Measurements from ENCODE around the gene FBH1.

Gene FBH1

DNA sequence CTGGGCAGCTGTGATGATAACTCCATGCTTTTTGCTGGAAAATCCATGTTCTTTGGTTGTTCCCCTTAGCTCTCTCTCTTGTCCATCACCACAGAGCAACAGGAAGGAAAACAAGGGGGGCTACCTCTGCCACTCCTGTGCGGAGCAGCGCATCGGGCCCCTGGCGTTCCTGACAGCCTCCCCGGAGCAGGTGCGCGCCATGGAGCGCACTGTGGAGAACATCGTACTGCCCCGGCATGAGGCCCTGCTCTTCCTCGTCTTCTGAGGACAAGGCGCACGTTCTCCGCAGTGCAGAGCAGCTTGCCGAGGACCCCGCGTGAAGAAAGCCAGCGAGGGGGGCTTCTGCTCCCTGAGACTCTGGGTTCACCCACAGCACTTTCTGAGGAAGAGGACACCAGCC, 47.0 kb downstream of the FBH1 start:
- Histone ChIP-seq H3K27ac (ENCODE audit: low read length) (no peak overlapping the region), H3K9me3 (ENCODE audit: control insufficient read depth, insufficient read depth, low read length) (no peaks in the 10 kb centered on the region), H3K36me3 (ENCODE audit: control insufficient read depth, insufficient read depth, low read length) (peaks cover 17% of the 10 kb centered on the region), H3K4me1 (ENCODE audit: control insufficient read depth, insufficient read depth, low read length) (no peaks in the 10 kb centered on the region; the same call in 1 of the 2 replicates), H3K4me3 (ENCODE audit: low read length) (no peak overlapping the region), H3K27me3 (ENCODE audit: control insufficient read depth, insufficient read depth, low read length) (no peaks in the 10 kb centered on the region)
- DNase-seq (ENCODE audit: low read depth, low spot score) = no peak
- WGBS (ENCODE audit: insufficient coverage, insufficient read length) = no CpG with 5 or more reads among the region's 18 CpGs

GRCh38 chr10:5938291-5938690, 48.2 kb downstream of the FBH1 start:
- Histone ChIP-seq H3K9me3 (ENCODE audit: control insufficient read depth, insufficient read depth, low read length) (no peaks in the 10 kb centered on the region), H3K4me1 (ENCODE audit: control insufficient read depth, insufficient read depth, low read length) (no peaks in the 10 kb centered on the region; the same call in 1 of the 2 replicates), H3K36me3 (ENCODE audit: control insufficient read depth, insufficient read depth, low read length) (peaks cover 17% of the 10 kb centered on the region), H3K4me3 (ENCODE audit: low read length) (no peak overlapping the region), H3K27ac (ENCODE audit: low read length) (no peak overlapping the region), H3K27me3 (ENCODE audit: control insufficient read depth, insufficient read depth, low read length) (no peaks in the 10 kb centered on the region)
- no peak for DNase-seq (ENCODE audit: low read depth, low spot score)
- no CpG with 5 or more reads among the region's 12 CpGs for WGBS (ENCODE audit: insufficient coverage, insufficient read length)

- DNase-seq (ENCODE audit: low read depth, low spot score) = no peak
- H3K9me3 ChIP-seq (ENCODE audit: control insufficient read depth, insufficient read depth, low read length) = no peaks in the 10 kb centered on the region
- no CpG with 5 or more reads among the region's 6 CpGs for whole genome bisulfite sequencing (ENCODE audit: insufficient coverage, insufficient read length)
- peaks cover 3% of the 10 kb centered on the region; the same call in 1 of the 2 replicates for H3K4me1 ChIP-seq (ENCODE audit: control insufficient read depth, insufficient read depth, low read length)
- no peak overlapping the region for H3K4me3 ChIP-seq (ENCODE audit: low read length)
- H3K36me3 ChIP-seq (ENCODE audit: control insufficient read depth, insufficient read depth, low read length) = peaks cover 14% of the 10 kb centered on the region
- H3K27ac ChIP-seq (ENCODE audit: low read length) = no peak overlapping the region
- no peaks in the 10 kb centered on the region for H3K27me3 ChIP-seq (ENCODE audit: control insufficient read depth, insufficient read depth, low read length)
Measured at GRCh38 chr10:5940807-5941218, 50.8 kb downstream of the FBH1 start.

- no peaks in the 10 kb centered on the region for H3K27me3 ChIP-seq (ENCODE audit: control insufficient read depth, insufficient read depth, low read length)
- peaks cover 3% of the 10 kb centered on the region; the same call in 1 of the 2 replicates for H3K4me1 ChIP-seq (ENCODE audit: control insufficient read depth, insufficient read depth, low read length)
- H3K4me3 ChIP-seq (ENCODE audit: low read length) = no peak overlapping the region
- DNase-seq (ENCODE audit: low read depth, low spot score) = no peak
- peaks cover 9% of the 10 kb centered on the region for H3K36me3 ChIP-seq (ENCODE audit: control insufficient read depth, insufficient read depth, low read length)
- no peak overlapping the region for H3K27ac ChIP-seq (ENCODE audit: low read length)
- H3K9me3 ChIP-seq (ENCODE audit: control insufficient read depth, insufficient read depth, low read length) = no peaks in the 10 kb centered on the region
- WGBS (ENCODE audit: insufficient coverage, insufficient read length) = no CpG with 5 or more reads among the region's 7 CpGs
Measured at GRCh38 chr10:5941579-5941978, 51.5 kb downstream of the FBH1 start.

- no peak overlapping the region for H3K4me3 ChIP-seq (ENCODE audit: low read length)
- no peak overlapping the region for H3K27ac ChIP-seq (ENCODE audit: low read length)
- no peak for DNase-seq (ENCODE audit: low read depth, low spot score)
- WGBS (ENCODE audit: insufficient coverage, insufficient read length) = no CpG with 5 or more reads among the region's 13 CpGs
- peaks cover 3% of the 10 kb centered on the region; the same call in 1 of the 2 replicates for H3K4me1 ChIP-seq (ENCODE audit: control insufficient read depth, insufficient read depth, low read length)
- no peaks in the 10 kb centered on the region for H3K9me3 ChIP-seq (ENCODE audit: control insufficient read depth, insufficient read depth, low read length)
- no peaks in the 10 kb centered on the region for H3K27me3 ChIP-seq (ENCODE audit: control insufficient read depth, insufficient read depth, low read length)
- H3K36me3 ChIP-seq (ENCODE audit: control insufficient read depth, insufficient read depth, low read length) = peaks cover 6% of the 10 kb centered on the region; the same call in 1 of the 2 replicates
Measured at GRCh38 chr10:5942001-5942400, 52.0 kb downstream of the FBH1 start.

DNA sequence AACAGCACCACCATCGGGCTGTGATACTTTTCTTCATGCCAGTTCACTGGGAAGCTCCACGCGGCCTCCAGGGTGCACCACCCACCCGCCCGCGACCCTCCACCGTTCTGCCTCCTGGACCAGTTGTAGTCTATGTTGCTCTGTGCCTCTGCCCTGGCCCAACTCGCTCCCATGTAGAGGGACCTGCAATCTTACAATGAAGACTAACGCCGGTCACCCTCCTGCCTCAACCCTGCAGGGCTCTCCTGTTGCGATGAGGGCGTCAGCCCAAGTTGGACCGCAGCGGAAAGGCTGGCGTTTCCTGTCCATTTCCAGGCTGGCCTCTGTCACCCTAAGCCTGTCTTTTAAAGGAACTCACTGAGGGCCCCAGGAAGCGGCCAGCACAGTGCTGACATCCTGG, 52.4 kb downstream of the FBH1 start:
- H3K4me1 ChIP-seq (ENCODE audit: control insufficient read depth, insufficient read depth, low read length) = peaks cover 3% of the 10 kb centered on the region; the same call in 1 of the 2 replicates
- peaks cover 3% of the 10 kb centered on the region; the same call in 1 of the 2 replicates for H3K36me3 ChIP-seq (ENCODE audit: control insufficient read depth, insufficient read depth, low read length)
- no peak overlapping the region for H3K27ac ChIP-seq (ENCODE audit: low read length)
- no peak overlapping the region for H3K4me3 ChIP-seq (ENCODE audit: low read length)
- no CpG with 5 or more reads among the region's 16 CpGs for WGBS (ENCODE audit: insufficient coverage, insufficient read length)
- DNase-seq (ENCODE audit: low read depth, low spot score) = no peak
- no peaks in the 10 kb centered on the region for H3K9me3 ChIP-seq (ENCODE audit: control insufficient read depth, insufficient read depth, low read length)
- H3K27me3 ChIP-seq (ENCODE audit: control insufficient read depth, insufficient read depth, low read length) = no peaks in the 10 kb centered on the region

DNA sequence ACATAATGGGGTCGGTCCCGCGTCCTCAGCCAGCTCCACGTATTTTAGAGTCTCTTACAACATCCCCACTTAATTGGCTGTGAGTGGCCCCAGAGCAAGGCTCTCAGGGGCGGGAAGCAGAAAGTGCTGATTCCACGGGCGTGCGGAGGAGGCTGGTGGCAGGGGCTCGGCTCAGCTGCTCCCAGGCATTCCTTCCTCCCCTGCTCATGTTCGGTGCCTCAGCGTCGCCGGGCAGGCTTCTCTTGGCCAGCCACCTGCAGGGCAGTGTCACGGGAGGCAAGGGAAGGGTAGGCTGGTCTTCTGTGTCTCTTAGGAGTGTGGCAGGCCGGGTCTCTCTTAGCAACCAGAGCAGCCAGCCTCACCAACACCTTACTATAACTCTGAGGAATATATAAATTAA, 53.5 kb downstream of the FBH1 start:
- H3K4me3 ChIP-seq (ENCODE audit: low read length) = no peak overlapping the region
- H3K27ac ChIP-seq (ENCODE audit: low read length) = no peak overlapping the region
- H3K4me1 ChIP-seq (ENCODE audit: control insufficient read depth, insufficient read depth, low read length) = peaks cover 3% of the 10 kb centered on the region; the same call in 1 of the 2 replicates
- H3K9me3 ChIP-seq (ENCODE audit: control insufficient read depth, insufficient read depth, low read length) = no peaks in the 10 kb centered on the region
- H3K27me3 ChIP-seq (ENCODE audit: control insufficient read depth, insufficient read depth, low read length) = no peaks in the 10 kb centered on the region
- H3K36me3 ChIP-seq (ENCODE audit: control insufficient read depth, insufficient read depth, low read length) = no peaks in the 10 kb centered on the region
- DNase-seq (ENCODE audit: low read depth, low spot score) = no peak
- no CpG with 5 or more reads among the region's 15 CpGs for WGBS (ENCODE audit: insufficient coverage, insufficient read length)

GRCh38 chr10:5944389-5945189, 54.5 kb downstream of the FBH1 start:
- Histone ChIP-seq H3K4me1 (ENCODE audit: control insufficient read depth, insufficient read depth, low read length) (peaks cover 3% of the 10 kb centered on the region; the same call in 1 of the 2 replicates), H3K36me3 (ENCODE audit: control insufficient read depth, insufficient read depth, low read length) (no peaks in the 10 kb centered on the region), H3K9me3 (ENCODE audit: control insufficient read depth, insufficient read depth, low read length) (no peaks in the 10 kb centered on the region), H3K27me3 (ENCODE audit: control insufficient read depth, insufficient read depth, low read length) (no peaks in the 10 kb centered on the region), H3K27ac (ENCODE audit: low read length) (no peak overlapping the region), H3K4me3 (ENCODE audit: low read length) (no peak overlapping the region)
- no CpG with 5 or more reads among the region's 7 CpGs for WGBS (ENCODE audit: insufficient coverage, insufficient read length)
- DNase-seq (ENCODE audit: low read depth, low spot score) = no peak

GRCh38 chr10:5945190-5945509, 55.1 kb downstream of the FBH1 start:
- DNase-seq (ENCODE audit: low read depth, low spot score) = no peak
- H3K27ac ChIP-seq (ENCODE audit: low read length) = no peak overlapping the region
- no peak overlapping the region for H3K4me3 ChIP-seq (ENCODE audit: low read length)
- peaks cover 3% of the 10 kb centered on the region; the same call in 1 of the 2 replicates for H3K4me1 ChIP-seq (ENCODE audit: control insufficient read depth, insufficient read depth, low read length)
- no CpG with 5 or more reads among the region's 9 CpGs for WGBS (ENCODE audit: insufficient coverage, insufficient read length)
- H3K36me3 ChIP-seq (ENCODE audit: control insufficient read depth, insufficient read depth, low read length) = no peaks in the 10 kb centered on the region
- H3K27me3 ChIP-seq (ENCODE audit: control insufficient read depth, insufficient read depth, low read length) = no peaks in the 10 kb centered on the region
- no peaks in the 10 kb centered on the region for H3K9me3 ChIP-seq (ENCODE audit: control insufficient read depth, insufficient read depth, low read length)

GRCh38 chr10:5945561-5946418, 55.7 kb downstream of the FBH1 start:
- H3K27me3 ChIP-seq (ENCODE audit: control insufficient read depth, insufficient read depth, low read length) = no peaks in the 10 kb centered on the region
- no peaks in the 10 kb centered on the region for H3K36me3 ChIP-seq (ENCODE audit: control insufficient read depth, insufficient read depth, low read length)
- no CpG with 5 or more reads among the region's 21 CpGs for WGBS (ENCODE audit: insufficient coverage, insufficient read length)
- H3K4me1 ChIP-seq (ENCODE audit: control insufficient read depth, insufficient read depth, low read length) = peaks cover 3% of the 10 kb centered on the region; the same call in 1 of the 2 replicates
- DNase-seq (ENCODE audit: low read depth, low spot score) = no peak
- no peak overlapping the region for H3K4me3 ChIP-seq (ENCODE audit: low read length)
- no peak overlapping the region for H3K27ac ChIP-seq (ENCODE audit: low read length)
- no peaks in the 10 kb centered on the region for H3K9me3 ChIP-seq (ENCODE audit: control insufficient read depth, insufficient read depth, low read length)

All from iPS DF 6.9 (cell line).